ENCODE measurements around the gene BSPRY.

The BSPRY gene

DNA sequence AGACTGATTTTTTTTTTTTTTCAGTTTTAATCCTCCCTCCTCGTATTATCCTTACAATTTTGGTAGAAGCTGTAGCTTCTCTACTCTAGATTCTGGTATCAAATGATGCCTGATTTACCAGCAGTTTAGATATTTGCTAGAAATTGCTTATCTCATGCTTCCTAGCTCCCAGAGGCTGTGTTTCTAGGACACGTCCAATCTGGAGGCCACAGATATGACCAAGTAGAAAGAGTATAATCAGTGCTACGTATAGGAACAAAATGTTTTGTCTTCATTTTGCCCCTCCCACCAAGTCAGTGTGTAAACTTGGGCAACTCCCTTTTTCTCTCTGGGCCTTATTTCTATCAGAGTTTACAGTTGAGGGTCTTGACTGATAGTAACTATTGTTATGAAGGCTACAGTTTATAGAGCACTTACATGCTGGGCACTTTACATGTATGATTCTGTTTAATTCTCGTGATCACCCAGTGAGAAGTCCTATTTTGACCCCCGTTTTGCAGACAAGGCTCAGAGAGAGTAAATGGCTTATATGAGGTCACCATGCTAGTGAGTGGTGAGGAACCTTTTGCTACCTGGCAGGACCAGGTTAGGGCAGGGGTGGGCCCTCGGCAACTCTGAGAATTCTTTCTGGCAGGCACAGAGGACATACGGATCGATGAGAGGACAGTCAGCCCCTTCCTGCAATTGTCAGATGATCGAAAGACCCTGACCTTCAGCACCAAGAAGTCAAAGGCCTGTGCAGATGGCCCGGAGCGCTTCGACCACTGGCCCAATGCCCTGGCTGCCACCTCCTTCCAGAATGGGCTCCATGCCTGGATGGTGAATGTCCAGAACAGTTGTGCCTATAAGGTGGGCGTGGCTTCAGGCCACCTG lies 19.9 kb downstream of the BSPRY start:
- H3K9me3 ChIP-seq (replicated peaks; ENCODE audit: insufficient read depth, low read length), result no peaks in the 10 kb centered on the region
- no peaks in the 10 kb centered on the region for H3K27me3 ChIP-seq (replicated peaks; ENCODE audit: insufficient read depth, low read length)
- no peak overlapping the region for H2AFZ ChIP-seq (ENCODE audit: low read length)
- peaks cover 8% of the 10 kb centered on the region; the same call in 1 of the 2 replicates for H3K79me2 ChIP-seq (ENCODE audit: low read length)
- no peaks in the 10 kb centered on the region for H4K20me1 ChIP-seq (ENCODE audit: insufficient read depth, low read length)
- no peak overlapping the region for H3K27ac ChIP-seq (ENCODE audit: low read length)
- TF ChIP-seq EZH2 (optimal IDR thresholded peaks at IDR 0.05; ENCODE audit: low read depth, low read length) (no peak), EZH2phosphoT487 (IDR thresholded peaks at IDR 0.05; ENCODE audit: low read length) (no peak)
- TF ChIP-seq, protein P1, sequence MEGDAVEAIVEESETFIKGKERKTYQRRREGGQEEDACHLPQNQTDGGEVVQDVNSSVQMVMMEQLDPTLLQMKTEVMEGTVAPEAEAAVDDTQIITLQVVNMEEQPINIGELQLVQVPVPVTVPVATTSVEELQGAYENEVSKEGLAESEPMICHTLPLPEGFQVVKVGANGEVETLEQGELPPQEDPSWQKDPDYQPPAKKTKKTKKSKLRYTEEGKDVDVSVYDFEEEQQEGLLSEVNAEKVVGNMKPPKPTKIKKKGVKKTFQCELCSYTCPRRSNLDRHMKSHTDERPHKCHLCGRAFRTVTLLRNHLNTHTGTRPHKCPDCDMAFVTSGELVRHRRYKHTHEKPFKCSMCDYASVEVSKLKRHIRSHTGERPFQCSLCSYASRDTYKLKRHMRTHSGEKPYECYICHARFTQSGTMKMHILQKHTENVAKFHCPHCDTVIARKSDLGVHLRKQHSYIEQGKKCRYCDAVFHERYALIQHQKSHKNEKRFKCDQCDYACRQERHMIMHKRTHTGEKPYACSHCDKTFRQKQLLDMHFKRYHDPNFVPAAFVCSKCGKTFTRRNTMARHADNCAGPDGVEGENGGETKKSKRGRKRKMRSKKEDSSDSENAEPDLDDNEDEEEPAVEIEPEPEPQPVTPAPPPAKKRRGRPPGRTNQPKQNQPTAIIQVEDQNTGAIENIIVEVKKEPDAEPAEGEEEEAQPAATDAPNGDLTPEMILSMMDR (IDR thresholded peaks at IDR 0.05; ENCODE audit: low read length), result no peak
- DNase-seq, result no peak
- H3K4me3 ChIP-seq (ENCODE audit: low read length), result no peak overlapping the region
- H3K9me2 ChIP-seq (replicated peaks; ENCODE audit: insufficient read depth, low read length), result no peaks in the 10 kb centered on the region
- H3K4me2 ChIP-seq (ENCODE audit: low read depth, low read length), result no peak overlapping the region
- H3K4me1 ChIP-seq (ENCODE audit: low read length), result peaks cover 15% of the 10 kb centered on the region
- no peak overlapping the region for H3K9ac ChIP-seq (ENCODE audit: low read length)
- peaks cover 9% of the 10 kb centered on the region; the same call in 1 of the 2 replicates for H3F3A ChIP-seq (ENCODE audit: insufficient read depth, low read length)
- no peaks in the 10 kb centered on the region for H3K36me3 ChIP-seq (replicated peaks; ENCODE audit: insufficient read depth, low read length)

DNA sequence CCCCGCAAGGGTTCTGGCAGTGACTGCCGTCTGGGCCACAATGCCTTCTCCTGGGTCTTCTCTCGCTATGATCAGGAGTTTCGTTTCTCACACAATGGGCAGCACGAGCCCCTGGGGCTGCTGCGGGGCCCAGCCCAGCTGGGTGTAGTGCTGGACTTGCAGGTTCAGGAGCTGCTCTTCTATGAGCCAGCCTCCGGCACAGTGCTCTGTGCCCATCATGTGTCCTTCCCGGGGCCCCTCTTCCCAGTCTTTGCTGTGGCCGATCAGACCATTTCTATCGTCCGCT lies 20.5 kb downstream of the BSPRY start:
- Histone ChIP-seq H3K79me2 (ENCODE audit: low read length) (peaks cover 13% of the 10 kb centered on the region), H3F3A (ENCODE audit: insufficient read depth, low read length) (peaks cover 9% of the 10 kb centered on the region; the same call in 1 of the 2 replicates), H3K4me1 (ENCODE audit: low read length) (peaks cover 15% of the 10 kb centered on the region), H3K27me3 (replicated peaks; ENCODE audit: insufficient read depth, low read length) (no peaks in the 10 kb centered on the region), H4K20me1 (ENCODE audit: insufficient read depth, low read length) (no peaks in the 10 kb centered on the region), H3K36me3 (replicated peaks; ENCODE audit: insufficient read depth, low read length) (no peaks in the 10 kb centered on the region), H3K4me2 (ENCODE audit: low read depth, low read length) (no peak overlapping the region), H3K9ac (ENCODE audit: low read length) (no peak overlapping the region), H3K4me3 (ENCODE audit: low read length) (no peak overlapping the region), H3K9me2 (replicated peaks; ENCODE audit: insufficient read depth, low read length) (no peaks in the 10 kb centered on the region), H3K9me3 (replicated peaks; ENCODE audit: insufficient read depth, low read length) (no peaks in the 10 kb centered on the region), H3K27ac (ENCODE audit: low read length) (no peak overlapping the region), H2AFZ (ENCODE audit: low read length) (no peak overlapping the region)
- TF ChIP-seq EZH2phosphoT487 (IDR thresholded peaks at IDR 0.05; ENCODE audit: low read length) (no peak), EZH2 (optimal IDR thresholded peaks at IDR 0.05; ENCODE audit: low read depth, low read length) (no peak)
- TF ChIP-seq, protein P1 (IDR thresholded peaks at IDR 0.05; ENCODE audit: low read length), result no peak
- no peak for DNase-seq

DNA sequence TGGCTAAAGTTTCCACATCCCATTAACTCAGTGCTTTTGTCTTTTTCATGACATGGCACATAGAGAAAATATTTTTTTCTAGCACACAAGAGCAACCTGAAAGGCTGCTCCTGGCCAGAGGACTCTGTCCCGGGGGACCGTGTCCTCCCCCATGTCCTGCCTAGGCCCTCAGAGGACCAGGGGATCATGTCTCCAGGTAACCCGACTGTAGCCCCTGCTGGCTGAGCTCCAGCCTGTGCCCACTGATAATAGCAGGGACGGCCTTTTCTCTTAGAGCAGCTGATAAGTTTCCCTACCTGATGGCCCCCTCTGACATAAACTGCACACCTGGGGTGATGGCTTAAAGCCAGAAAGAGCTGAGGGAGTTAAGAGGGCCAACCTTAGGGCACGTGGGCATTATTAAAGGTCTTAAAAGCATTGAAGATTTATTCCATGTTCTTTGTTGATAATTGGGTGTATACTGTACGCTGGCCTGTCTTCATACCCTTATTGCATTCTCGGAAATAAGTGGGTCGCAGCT lies 21.5 kb downstream of the BSPRY start:
- Histone ChIP-seq H3K9ac (ENCODE audit: low read length) (no peak overlapping the region), H3K9me3 (replicated peaks; ENCODE audit: insufficient read depth, low read length) (no peaks in the 10 kb centered on the region), H4K20me1 (ENCODE audit: insufficient read depth, low read length) (no peaks in the 10 kb centered on the region), H3K79me2 (ENCODE audit: low read length) (peaks cover 24% of the 10 kb centered on the region), H3K36me3 (replicated peaks; ENCODE audit: insufficient read depth, low read length) (no peaks in the 10 kb centered on the region), H3K27ac (ENCODE audit: low read length) (no peak overlapping the region), H2AFZ (ENCODE audit: low read length) (no peak overlapping the region), H3K4me3 (ENCODE audit: low read length) (no peak overlapping the region), H3K27me3 (replicated peaks; ENCODE audit: insufficient read depth, low read length) (no peaks in the 10 kb centered on the region), H3K4me1 (ENCODE audit: low read length) (peaks cover 15% of the 10 kb centered on the region), H3K9me2 (replicated peaks; ENCODE audit: insufficient read depth, low read length) (no peaks in the 10 kb centered on the region), H3F3A (ENCODE audit: insufficient read depth, low read length) (peaks cover 16% of the 10 kb centered on the region), H3K4me2 (ENCODE audit: low read depth, low read length) (no peak overlapping the region)
- DNase-seq, result no peak
- TF ChIP-seq EZH2 (optimal IDR thresholded peaks at IDR 0.05; ENCODE audit: low read depth, low read length), result no peak
- no peak for TF ChIP-seq EZH2phosphoT487 (IDR thresholded peaks at IDR 0.05; ENCODE audit: low read length)
- TF ChIP-seq, protein P1 (IDR thresholded peaks at IDR 0.05; ENCODE audit: low read length), result no peak
